Progenitor cell of endocrine pancreas (in vitro differentiated cells): ENCODE data around the gene PMFBP1. TPM values are rescaled to one million over a fixed set of nuclear protein-coding genes. Genes with fewer than 3 reads are reported as not detected.
A peak's percentile ranks its signal among the peaks of the same experiment; 100 is the strongest.

Source experiments
- DNase-seq: peaks from one replicate; pipeline ENCODE4 v3.0.0; 2021; ENCODE audit warnings: low spot score; ENCODE audit not compliant: unreplicated experiment
- H3K27ac Mint-ChIP-seq: 2 replicates; pipeline ENCODE4 v1.8.0; 2021; ENCODE audit warnings: mild to moderate bottlenecking, moderate library complexity, mixed read lengths
- H3K27me3 Mint-ChIP-seq: 2 replicates; pipeline ENCODE4 v1.8.0; 2021; ENCODE audit warnings: mixed read lengths
- H3K36me3 Mint-ChIP-seq: 2 replicates; pipeline ENCODE4 v1.8.0; 2022; ENCODE audit warnings: mixed read lengths; ENCODE audit not compliant: insufficient read depth
- H3K4me1 Mint-ChIP-seq: 2 replicates; pipeline ENCODE4 v1.8.0; 2021; ENCODE audit warnings: low read depth, mixed read lengths
- H3K4me3 Mint-ChIP-seq: 2 replicates; pipeline ENCODE4 v1.8.0; 2021; ENCODE audit warnings: low read depth, mild to moderate bottlenecking, moderate library complexity, mixed read lengths
- H3K9me3 Mint-ChIP-seq: 2 replicates; pipeline ENCODE4 v1.8.0; 2021; ENCODE audit warnings: low read depth, mixed read lengths
- total RNA-seq: library from RNA; stranded (reverse); gene quantifications from 2 replicates; pipeline ENCODE4 v1.2.1, GENCODE V29; 2021
- TF ChIP-seq, protein P1 (sequence below): fragments of 200-600 bp; sonication (generic); IDR thresholded peaks from one replicate; pipeline ENCODE4 v1.5.0; 2021; ENCODE audit warnings: antibody characterized with exemption, mild to moderate bottlenecking; ENCODE audit not compliant: unreplicated experiment

The PMFBP1 gene
- total RNA-seq, 1 donor from 2014 or later = 3.9 TPM

- no peaks in the 10 kb centered on the region for H3K36me3 Mint-ChIP-seq
- no peaks in the 10 kb centered on the region for H3K9me3 Mint-ChIP-seq
- peak overlapping the region; percentile 3 for H3K27ac Mint-ChIP-seq
- TF ChIP-seq, protein P1, sequence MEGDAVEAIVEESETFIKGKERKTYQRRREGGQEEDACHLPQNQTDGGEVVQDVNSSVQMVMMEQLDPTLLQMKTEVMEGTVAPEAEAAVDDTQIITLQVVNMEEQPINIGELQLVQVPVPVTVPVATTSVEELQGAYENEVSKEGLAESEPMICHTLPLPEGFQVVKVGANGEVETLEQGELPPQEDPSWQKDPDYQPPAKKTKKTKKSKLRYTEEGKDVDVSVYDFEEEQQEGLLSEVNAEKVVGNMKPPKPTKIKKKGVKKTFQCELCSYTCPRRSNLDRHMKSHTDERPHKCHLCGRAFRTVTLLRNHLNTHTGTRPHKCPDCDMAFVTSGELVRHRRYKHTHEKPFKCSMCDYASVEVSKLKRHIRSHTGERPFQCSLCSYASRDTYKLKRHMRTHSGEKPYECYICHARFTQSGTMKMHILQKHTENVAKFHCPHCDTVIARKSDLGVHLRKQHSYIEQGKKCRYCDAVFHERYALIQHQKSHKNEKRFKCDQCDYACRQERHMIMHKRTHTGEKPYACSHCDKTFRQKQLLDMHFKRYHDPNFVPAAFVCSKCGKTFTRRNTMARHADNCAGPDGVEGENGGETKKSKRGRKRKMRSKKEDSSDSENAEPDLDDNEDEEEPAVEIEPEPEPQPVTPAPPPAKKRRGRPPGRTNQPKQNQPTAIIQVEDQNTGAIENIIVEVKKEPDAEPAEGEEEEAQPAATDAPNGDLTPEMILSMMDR = no peak
- peaks cover 39% of the 10 kb centered on the region for H3K4me1 Mint-ChIP-seq
- DNase-seq = no peak
- H3K4me3 Mint-ChIP-seq = no peak overlapping the region
- H3K27me3 Mint-ChIP-seq = peaks cover 61% of the 10 kb centered on the region
These were observed 31.4 kb upstream of the PMFBP1 start for GRCh38 chr16:72203401-72203800.

- peak overlapping the region; percentile 65 for H3K27ac Mint-ChIP-seq
- TF ChIP-seq, protein P1 = no peak
- H3K4me3 Mint-ChIP-seq = no peak overlapping the region
- no peaks in the 10 kb centered on the region for H3K9me3 Mint-ChIP-seq
- no peaks in the 10 kb centered on the region for H3K36me3 Mint-ChIP-seq
- peaks cover 50% of the 10 kb centered on the region for H3K27me3 Mint-ChIP-seq
- DNase-seq = no peak
- H3K4me1 Mint-ChIP-seq = peaks cover 47% of the 10 kb centered on the region
These were observed 30.1 kb upstream of the PMFBP1 start for GRCh38 chr16:72202014-72202413.

DNA sequence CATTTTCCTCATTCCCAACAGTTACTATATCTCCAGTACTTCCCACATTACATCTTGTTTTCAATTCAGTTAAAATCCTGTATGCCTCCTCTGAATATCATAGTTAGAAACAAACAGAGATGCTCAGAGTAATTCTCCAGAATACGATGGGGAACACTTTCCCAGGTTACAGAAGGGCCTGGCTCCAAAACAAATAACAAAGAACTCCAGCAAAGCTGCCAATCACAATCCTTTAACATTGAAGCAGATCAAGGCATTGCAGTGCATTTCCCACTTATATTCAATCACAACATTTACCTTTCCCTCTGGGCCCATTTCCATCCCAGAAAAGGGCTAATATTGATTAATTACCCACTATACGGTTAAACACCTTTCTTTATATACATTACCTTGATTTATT is 29.4 kb upstream of the PMFBP1 start:
- Mint-ChIP-seq H3K27me3 (peaks cover 44% of the 10 kb centered on the region), H3K36me3 (no peaks in the 10 kb centered on the region), H3K4me1 (peaks cover 52% of the 10 kb centered on the region), H3K9me3 (no peaks in the 10 kb centered on the region), H3K4me3 (no peak overlapping the region), H3K27ac (no peak overlapping the region)
- DNase-seq = no peak
- TF ChIP-seq, protein P1 = no peak

DNA sequence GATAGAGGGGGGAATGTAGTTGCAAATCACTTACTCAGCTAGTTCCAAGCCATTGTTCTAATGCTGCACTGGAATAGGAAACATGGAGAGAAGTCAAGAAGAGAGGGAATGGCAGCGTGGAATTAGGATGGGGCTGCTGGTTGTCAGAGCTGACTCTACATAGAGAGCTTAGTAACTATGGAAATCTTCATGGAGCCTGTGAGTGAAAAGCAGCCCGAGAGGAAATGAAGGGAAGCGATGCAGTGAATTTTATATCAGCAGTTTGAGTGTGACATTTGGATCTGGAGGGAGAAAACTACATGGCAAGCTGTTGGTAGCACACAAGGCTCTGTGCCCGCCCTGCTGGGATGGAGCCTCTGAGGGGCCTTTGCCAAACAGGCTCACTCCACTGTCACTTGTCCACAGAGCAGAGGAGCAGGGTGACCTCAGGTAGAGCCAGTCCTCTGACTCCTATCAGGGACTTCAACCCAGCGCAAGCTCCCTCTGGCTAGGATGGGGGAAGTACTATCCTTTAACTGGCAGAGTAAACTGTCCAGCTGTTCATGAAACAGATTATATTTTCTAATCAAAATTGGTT is 27.9 kb upstream of the PMFBP1 start:
- Mint-ChIP-seq H3K4me3 (no peak overlapping the region), H3K27ac (no peak overlapping the region), H3K27me3 (peaks cover 35% of the 10 kb centered on the region), H3K4me1 (peaks cover 59% of the 10 kb centered on the region), H3K36me3 (no peaks in the 10 kb centered on the region), H3K9me3 (no peaks in the 10 kb centered on the region)
- no peak for DNase-seq
- TF ChIP-seq, protein P1 = no peak

- peaks cover 33% of the 10 kb centered on the region for H3K27me3 Mint-ChIP-seq
- no peaks in the 10 kb centered on the region for H3K9me3 Mint-ChIP-seq
- H3K27ac Mint-ChIP-seq = peak overlapping the region; percentile 84
- peaks cover 57% of the 10 kb centered on the region for H3K4me1 Mint-ChIP-seq
- H3K36me3 Mint-ChIP-seq = no peaks in the 10 kb centered on the region
- H3K4me3 Mint-ChIP-seq = no peak overlapping the region
- TF ChIP-seq, protein P1 = no peak
- no peak for DNase-seq
These were observed 26.8 kb upstream of the PMFBP1 start for GRCh38 chr16:72198771-72199201.
